AG10803 (cell line): Measurements from ENCODE around the gene PSAP.
A peak's percentile ranks its signal among the peaks of the same experiment; 100 is the strongest.

Experiments
- DNase-seq: peaks from one replicate; pipeline ENCODE4 v3.0.0; 2010; ENCODE audit warnings: low read depth
- H3K4me3 ChIP-seq: 2 replicates; pipeline ENCODE4 v1.5.1; 2011; ENCODE audit warnings: mild to moderate bottlenecking, low read length, control low read depth
- TF ChIP-seq, protein P1 (sequence below): conservative IDR thresholded peaks from 2 replicates; pipeline ENCODE4 v1.5.1; 2011; ENCODE audit warnings: mild to moderate bottlenecking, low read length, control low read depth, inconsistent platforms

The PSAP gene

DNA sequence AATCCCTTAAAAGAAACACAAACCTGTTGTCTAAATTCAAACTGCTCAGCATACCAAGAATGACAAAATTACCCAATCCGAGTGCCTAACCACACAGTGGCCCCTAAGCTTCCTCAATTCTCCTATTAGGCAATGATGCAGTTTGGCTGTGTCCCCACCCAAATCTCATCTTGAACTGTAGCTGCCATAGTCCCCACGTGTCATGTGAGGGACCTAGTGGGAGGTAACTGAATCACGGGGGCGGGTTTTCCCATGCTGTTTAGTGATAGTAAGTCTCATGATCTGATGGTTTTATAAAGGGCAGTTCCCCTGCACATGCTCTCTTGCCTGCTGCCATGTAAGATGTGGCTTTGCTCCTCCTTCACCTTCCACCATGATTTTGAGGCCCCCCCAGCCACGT lies 21.9 kb downstream of the PSAP start:
- TF ChIP-seq, protein P1, sequence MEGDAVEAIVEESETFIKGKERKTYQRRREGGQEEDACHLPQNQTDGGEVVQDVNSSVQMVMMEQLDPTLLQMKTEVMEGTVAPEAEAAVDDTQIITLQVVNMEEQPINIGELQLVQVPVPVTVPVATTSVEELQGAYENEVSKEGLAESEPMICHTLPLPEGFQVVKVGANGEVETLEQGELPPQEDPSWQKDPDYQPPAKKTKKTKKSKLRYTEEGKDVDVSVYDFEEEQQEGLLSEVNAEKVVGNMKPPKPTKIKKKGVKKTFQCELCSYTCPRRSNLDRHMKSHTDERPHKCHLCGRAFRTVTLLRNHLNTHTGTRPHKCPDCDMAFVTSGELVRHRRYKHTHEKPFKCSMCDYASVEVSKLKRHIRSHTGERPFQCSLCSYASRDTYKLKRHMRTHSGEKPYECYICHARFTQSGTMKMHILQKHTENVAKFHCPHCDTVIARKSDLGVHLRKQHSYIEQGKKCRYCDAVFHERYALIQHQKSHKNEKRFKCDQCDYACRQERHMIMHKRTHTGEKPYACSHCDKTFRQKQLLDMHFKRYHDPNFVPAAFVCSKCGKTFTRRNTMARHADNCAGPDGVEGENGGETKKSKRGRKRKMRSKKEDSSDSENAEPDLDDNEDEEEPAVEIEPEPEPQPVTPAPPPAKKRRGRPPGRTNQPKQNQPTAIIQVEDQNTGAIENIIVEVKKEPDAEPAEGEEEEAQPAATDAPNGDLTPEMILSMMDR: no peak
- no peak overlapping the region for H3K4me3 ChIP-seq
- DNase-seq: peak; percentile 33

DNA sequence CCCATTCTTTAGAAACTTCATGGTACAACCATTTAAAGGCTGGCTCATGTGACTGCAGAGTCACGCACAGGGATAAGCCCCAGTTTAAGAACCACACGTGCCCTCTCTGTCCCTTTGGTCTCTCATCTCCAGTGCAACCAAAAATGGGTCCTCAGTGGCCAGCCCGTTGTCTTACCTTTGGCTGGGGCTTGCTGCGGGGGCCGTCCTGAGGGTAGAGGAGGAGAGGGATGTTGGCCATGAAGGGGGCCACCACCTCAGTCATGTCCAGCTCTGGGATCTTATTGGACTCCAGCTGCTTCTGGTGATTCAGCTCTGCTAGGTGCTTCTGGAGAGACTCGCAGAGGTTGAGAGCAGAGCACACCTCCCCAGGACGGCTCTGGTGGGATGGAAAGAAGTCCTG lies 22.3 kb downstream of the PSAP start:
- TF ChIP-seq, protein P1: no peak
- no peak for DNase-seq
- H3K4me3 ChIP-seq: no peak overlapping the region

DNA sequence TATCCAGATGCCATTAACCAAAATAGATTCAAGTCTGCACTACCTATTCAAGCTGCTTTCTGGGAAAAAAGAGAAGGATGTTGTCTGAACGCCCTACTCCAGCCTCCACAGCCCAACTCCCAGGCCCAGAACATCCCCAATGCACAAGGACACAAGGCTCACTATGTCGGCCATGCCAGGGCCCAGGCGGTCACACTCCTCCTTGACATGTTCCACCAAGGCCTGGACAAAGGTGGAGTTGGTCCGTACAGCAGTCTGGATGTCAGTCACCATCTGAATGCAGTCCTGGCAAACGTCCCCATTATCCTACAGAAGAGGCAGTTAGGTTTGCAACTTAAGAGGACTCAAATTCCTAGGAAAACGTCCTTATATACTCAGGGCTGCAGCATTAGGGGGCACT lies 23.2 kb downstream of the PSAP start:
- no peak for DNase-seq
- TF ChIP-seq, protein P1: no peak
- H3K4me3 ChIP-seq: no peak overlapping the region

DNA sequence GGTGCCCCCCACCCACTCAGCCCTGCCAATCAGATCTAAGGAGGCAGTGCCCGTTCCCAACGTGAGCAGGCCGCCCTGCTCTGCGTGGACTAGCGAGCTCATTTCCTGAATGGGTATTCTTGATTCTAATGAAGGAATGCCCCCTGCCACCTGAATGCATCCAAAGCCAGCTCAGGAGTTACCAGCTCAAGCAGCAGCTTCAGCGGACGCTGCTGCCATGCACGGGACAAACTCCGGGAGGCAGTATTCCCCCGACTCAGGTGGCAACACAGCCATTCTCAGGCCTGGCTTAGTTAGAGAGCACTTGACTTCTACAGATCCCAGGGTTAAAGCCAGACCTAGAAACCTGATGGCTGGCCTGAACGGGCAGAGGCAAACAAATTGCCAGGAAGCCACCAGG lies 25.8 kb downstream of the PSAP start:
- TF ChIP-seq, protein P1: no peak
- no peak overlapping the region for H3K4me3 ChIP-seq
- no peak for DNase-seq

DNA sequence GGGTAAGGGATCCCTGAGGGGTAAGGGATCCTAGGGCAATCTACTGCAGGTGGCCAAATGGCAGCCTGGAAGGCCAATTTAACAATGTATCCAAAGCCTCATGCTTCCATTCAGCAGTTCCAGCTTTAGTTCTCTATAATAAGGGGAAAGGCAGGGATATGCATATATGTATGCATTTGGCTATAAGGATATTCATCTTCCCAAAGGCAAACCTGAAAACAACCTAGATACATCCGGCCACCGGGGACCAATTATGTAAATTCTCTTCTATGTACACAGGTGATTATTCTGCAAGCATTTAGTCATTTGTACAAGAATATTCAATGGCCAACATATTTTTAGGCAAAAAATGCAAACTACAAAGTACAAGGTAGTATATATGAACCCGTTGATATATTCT lies 26.7 kb downstream of the PSAP start:
- no peak overlapping the region for H3K4me3 ChIP-seq
- DNase-seq: no peak

DNA sequence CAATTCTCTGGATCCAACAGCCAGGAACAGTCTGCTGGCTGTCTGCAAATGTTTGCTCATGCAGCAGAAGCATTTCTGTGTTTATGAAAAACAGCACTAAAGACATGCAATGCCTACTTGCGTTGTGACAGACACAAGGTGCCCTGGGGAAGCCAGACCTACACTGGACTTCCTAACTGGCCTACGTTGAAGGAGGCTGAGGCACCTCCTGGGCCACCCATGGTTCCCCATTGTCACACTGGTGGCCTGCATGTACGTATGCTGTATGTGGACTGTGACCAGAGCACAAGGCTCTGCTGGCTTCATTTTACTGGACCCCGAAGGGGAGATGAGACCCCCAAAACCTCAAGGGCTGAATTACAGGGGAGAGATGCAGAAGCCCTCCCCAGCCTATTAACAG lies 27.7 kb downstream of the PSAP start:
- DNase-seq: no peak
- TF ChIP-seq, protein P1: no peak
- H3K4me3 ChIP-seq: no peak overlapping the region

More for the DNA sequence above, 26.7 kb downstream of the PSAP start:
- TF ChIP-seq, protein P1: no peak

DNA sequence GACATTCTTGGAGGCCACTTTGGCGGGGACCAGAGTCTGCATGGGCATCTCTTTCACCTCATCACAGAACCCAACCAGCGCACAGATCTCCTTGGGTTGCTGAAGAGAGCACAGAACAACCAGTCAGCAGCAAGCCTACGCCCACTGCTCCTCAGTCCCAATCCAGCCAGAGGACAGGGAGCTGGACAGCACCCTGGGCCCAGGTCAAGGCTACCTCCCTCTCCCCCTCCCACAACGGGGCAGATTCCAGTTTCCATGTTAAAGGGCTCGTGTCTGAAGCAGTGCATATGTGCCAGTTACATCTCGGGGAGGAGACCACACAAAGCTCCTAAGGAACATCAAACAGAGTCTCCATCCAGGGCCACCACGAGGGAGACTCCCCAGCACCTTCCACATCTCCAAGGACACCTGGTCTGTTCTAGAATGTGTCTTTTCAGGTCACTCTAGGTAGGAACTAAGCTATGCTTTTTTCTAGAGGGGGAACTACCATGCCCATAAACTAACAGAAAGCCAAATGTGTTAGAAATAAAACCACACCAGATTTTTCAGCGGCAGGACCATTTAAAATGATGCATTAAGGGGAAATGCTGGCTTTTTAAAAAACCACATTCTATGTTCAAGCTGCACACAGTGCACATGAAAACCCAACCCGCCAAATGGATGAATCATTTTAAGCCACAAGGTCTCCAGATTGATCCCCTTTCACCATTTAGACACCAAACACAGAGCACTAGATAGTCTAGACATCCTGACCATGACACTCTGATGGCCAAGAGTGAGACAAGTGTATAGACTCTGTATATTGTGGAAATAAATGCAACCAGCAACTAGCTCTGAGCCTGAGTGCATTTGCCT lies 28.9 kb downstream of the PSAP start:
- no peak overlapping the region for H3K4me3 ChIP-seq
- TF ChIP-seq, protein P1: no peak
- peak; percentile 69 for DNase-seq
